HEK293T (cell line): ENCODE measurements around the gene ARHGEF26.

ENCODE experiments used
- ARNT ChIP-seq: fragments of 450-650 bp; IDR thresholded peaks from 2 replicates; pipeline ENCODE4 v1.6.1; 2017; ENCODE audit warnings: mild to moderate bottlenecking
- BHLHE40 ChIP-seq: fragments of 450-650 bp; IDR thresholded peaks from 2 replicates; pipeline ENCODE4 v1.6.1; 2016; ENCODE audit warnings: mild to moderate bottlenecking, moderate library complexity, borderline replicate concordance
- FOXA1 ChIP-seq: fragments of 450-650 bp; IDR thresholded peaks from 2 replicates; pipeline ENCODE4 v1.6.1; 2016; ENCODE audit warnings: mild to moderate bottlenecking
- FOXK2 ChIP-seq: fragments of 450-650 bp; IDR thresholded peaks from 2 replicates; pipeline ENCODE4 v1.6.1; 2016; ENCODE audit warnings: mild to moderate bottlenecking
- FOXM1 ChIP-seq: fragments of 450-650 bp; IDR thresholded peaks from 2 replicates; pipeline ENCODE4 v1.6.1; 2017; ENCODE audit warnings: mild to moderate bottlenecking, borderline replicate concordance
- LEF1 ChIP-seq: fragments of 450-650 bp; IDR thresholded peaks from 2 replicates; pipeline ENCODE4 v1.6.1; 2017; ENCODE audit warnings: mild to moderate bottlenecking, borderline replicate concordance
- NFRKB ChIP-seq: fragments of 450-650 bp; IDR thresholded peaks from 2 replicates; pipeline ENCODE4 v1.6.1; 2016; ENCODE audit warnings: mild to moderate bottlenecking, moderate library complexity
- PKNOX1 ChIP-seq: fragments of 450-650 bp; IDR thresholded peaks from 2 replicates; pipeline ENCODE4 v1.6.1; 2016
- SP1 ChIP-seq: fragments of 450-650 bp; IDR thresholded peaks from 2 replicates; pipeline ENCODE4 v1.6.1; 2017
- SUZ12 ChIP-seq: fragments of 450-650 bp; IDR thresholded peaks from 2 replicates; pipeline ENCODE4 v1.6.1; 2016; ENCODE audit warnings: mild to moderate bottlenecking
- TARDBP ChIP-seq: fragments of 450-650 bp; IDR thresholded peaks from 2 replicates; pipeline ENCODE4 v1.6.1; 2016
- ZNF384 ChIP-seq: fragments of 450-650 bp; IDR thresholded peaks from 2 replicates; pipeline ENCODE4 v1.6.1; 2016

GRCh38 chr3:154123906-154124305, 2.7 kb downstream of the ARHGEF26 start:
- TF ChIP-seq FOXM1 = no peak
- TF ChIP-seq TARDBP = no peak
- no peak for TF ChIP-seq BHLHE40
- TF ChIP-seq FOXA1 = no peak
- no peak for TF ChIP-seq LEF1
- TF ChIP-seq SUZ12 = no peak
- no peak for TF ChIP-seq PKNOX1
- no peak for TF ChIP-seq ZNF384
- no peak for TF ChIP-seq NFRKB
- no peak for TF ChIP-seq ARNT
- no peak for TF ChIP-seq SP1
- no peak for TF ChIP-seq FOXK2
